ENCODE results near the gene PAGE4. TPM values are rescaled to one million over a fixed set of nuclear protein-coding genes. Genes with fewer than 3 reads are reported as not detected.

Gene PAGE4, protein sequence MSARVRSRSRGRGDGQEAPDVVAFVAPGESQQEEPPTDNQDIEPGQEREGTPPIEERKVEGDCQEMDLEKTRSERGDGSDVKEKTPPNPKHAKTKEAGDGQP
- total RNA-seq, result not detected in 2 replicates

GRCh38 chrX:49829016-49829415 lies at the start of gene PAGE4:
Gene PAGE4, plus strand, starts transcription at chrX:49829303. Its CDS starts 1,126 bp downstream, at chrX:49830429.

GRCh38 chrX:49878834-49879655 lies 49.9 kb downstream of the PAGE4 start, which contains the start of gene USP27X:
Gene USP27X, plus strand, starts transcription at chrX:49879484. Its CDS starts 824 bp downstream, at chrX:49880308.

Other genes starting within 250 kb of the PAGE4 start
- gene GAGE12H, start 249.4 kb upstream of the PAGE4 start, total RNA-seq, result not detected in 2 replicates
- gene GAGE2A, start 239.8 kb upstream of the PAGE4 start, total RNA-seq, result not detected in 2 replicates
- gene GAGE1, start 230.3 kb upstream of the PAGE4 start, total RNA-seq, result not detected in 2 replicates
- gene PAGE1, start 133.3 kb upstream of the PAGE4 start, total RNA-seq, result not detected in 2 replicates
- gene USP27X, start 50.2 kb downstream of the PAGE4 start, total RNA-seq, result 2.5 and 3.5 TPM in 2 replicates
- 6.0 and 7.3 TPM in 2 replicates for gene CLCN5, start 93.3 kb downstream of the PAGE4 start, total RNA-seq

Data from smooth muscle cell of trachea (primary cell).